Liver (tissue), 3 donors: ENCODE measurements around the gene ARL17B.
"Not testable (repeated sequence)": the region's sequence is repeated elsewhere in the genome, so short reads cannot be mapped to it uniquely, and the experiment has no call there.

ENCODE experiments used
- ATF3 ChIP-seq: IDR thresholded peaks from 2 replicates; pipeline ENCODE4 v1.6.1; 2016; ENCODE audit warnings: antibody characterized with exemption
- CTCF ChIP-seq: fragments of 150-350 bp; IDR thresholded peaks from 2 replicates; pipeline ENCODE4 v1.5.1; 2017; ENCODE audit warnings: improper control_type of control experiment, low read depth, low read length; ENCODE audit not compliant: missing input control
- FOXA1 ChIP-seq: IDR thresholded peaks from 2 replicates; pipeline ENCODE4 v1.6.1; 2016; ENCODE audit warnings: antibody characterized with exemption
- GABPA ChIP-seq, 2 donors: IDR thresholded peaks in 1 of 2; conservative IDR thresholded peaks in 1 of 2; 2 replicates each; pipeline ENCODE4 v1.6.1; 2016; ENCODE audit warnings: antibody characterized with exemption in 2 of 2, mild to moderate bottlenecking in 1 of 2, moderate library complexity in 1 of 2
- HNF4G ChIP-seq: IDR thresholded peaks from 2 replicates; pipeline ENCODE4 v1.6.1; 2016; ENCODE audit warnings: antibody characterized with exemption
- MAX ChIP-seq: IDR thresholded peaks from 2 replicates; pipeline ENCODE4 v1.6.1; 2016; ENCODE audit warnings: antibody characterized with exemption
- RAD21 ChIP-seq, 2 donors: IDR thresholded peaks; 2 replicates each; pipeline ENCODE4 v1.6.1; 2016; ENCODE audit warnings: antibody characterized with exemption in 2 of 2, mild to moderate bottlenecking in 2 of 2
- SP1 ChIP-seq: IDR thresholded peaks from 2 replicates; pipeline ENCODE4 v1.6.1; 2018; ENCODE audit warnings: antibody characterized with exemption, mild to moderate bottlenecking
- YY1 ChIP-seq: IDR thresholded peaks from 2 replicates; pipeline ENCODE4 v1.6.1; 2016; ENCODE audit warnings: antibody characterized with exemption, mild to moderate bottlenecking
- donor health status: healthy.
- donor health status: healthy.

- not testable (repeated sequence) for TF ChIP-seq CTCF; ATF3; GABPA (IDR thresholded peaks at IDR 0.05 in 1 of 2, conservative IDR thresholded peaks at IDR 0.05 in 1 of 2); HNF4G; YY1; MAX; SP1; FOXA1; RAD21 (IDR thresholded peaks at IDR 0.05)
Observed at GRCh38 chr17:46231359-46231758, 130.2 kb downstream of the ARL17B start.
